HG02588 (cell line): ENCODE measurements around the gene C2CD2L.
"Not testable (repeated sequence)": the region's sequence is repeated elsewhere in the genome, so short reads cannot be mapped to it uniquely, and the experiment has no call there.

Experiments used
- ATAC-seq: cut with Tn5 transposase; IDR thresholded peaks from one replicate; pipeline ENCODE4 v1.9.1; 2021; ENCODE audit warnings: mild to moderate bottlenecking, moderate library complexity; ENCODE audit not compliant: unreplicated experiment

The C2CD2L gene

GRCh38 chr11:119092880-119093842, 14.0 kb upstream of the C2CD2L start:
- no peak for ATAC-seq

GRCh38 chr11:119093942-119094815, 13.0 kb upstream of the C2CD2L start:
- ATAC-seq, result peak; percentile 9

- peak; percentile 40 for ATAC-seq
These were observed 12.4 kb upstream of the C2CD2L start for GRCh38 chr11:119094816-119095065.

GRCh38 chr11:119095066-119095880, 11.9 kb upstream of the C2CD2L start:
- peak; percentile 76 for ATAC-seq

- ATAC-seq, result no peak
These were observed 7.4 kb upstream of the C2CD2L start for GRCh38 chr11:119099711-119100110.

GRCh38 chr11:119100246-119100970, 6.7 kb upstream of the C2CD2L start:
- no peak for ATAC-seq

GRCh38 chr11:119100994-119101758, 6.0 kb upstream of the C2CD2L start:
- ATAC-seq, result peak; percentile 10

GRCh38 chr11:119101759-119102423, 5.3 kb upstream of the C2CD2L start, which contains the start of gene DPAGT1:
Gene DPAGT1 (minus strand): TSS chr11:119101853. CDS start chr11:119101655, 198 bp downstream.
- peak; percentile 80 for ATAC-seq

- ATAC-seq, result not testable (repeated sequence)
These were observed 3.9 kb upstream of the C2CD2L start for GRCh38 chr11:119103161-119103664.

- no peak for ATAC-seq
These were observed 3.4 kb upstream of the C2CD2L start for GRCh38 chr11:119103793-119104192.

- peak; percentile 26 for ATAC-seq
These were observed 498 bp downstream of the C2CD2L start for GRCh38 chr11:119107538-119108145.

GRCh38 chr11:119108146-119108856, 1.2 kb downstream of the C2CD2L start:
- no peak for ATAC-seq

GRCh38 chr11:119108857-119109221, 1.7 kb downstream of the C2CD2L start:
- ATAC-seq, result no peak

- no peak for ATAC-seq
These were observed 2.7 kb downstream of the C2CD2L start for GRCh38 chr11:119109843-119110242.

GRCh38 chr11:119110439-119110838, 3.3 kb downstream of the C2CD2L start:
- ATAC-seq, result no peak

- ATAC-seq, result no peak
These were observed 4.3 kb downstream of the C2CD2L start for GRCh38 chr11:119111361-119111925.

- ATAC-seq, result no peak
These were observed 5.3 kb downstream of the C2CD2L start for GRCh38 chr11:119112314-119113020.
